ENCODE measurements around the gene AKR1C8. TPM values are rescaled to one million over a fixed set of nuclear protein-coding genes. Genes with fewer than 3 reads are reported as not detected.

AKR1C8 gene
- total and polyA plus RNA-seq, 10 of the 15 experiments (the other 5 are each of a cell fraction or from before 2014, with no cell fraction given): 0.18 TPM; not detected in 9

DNA sequence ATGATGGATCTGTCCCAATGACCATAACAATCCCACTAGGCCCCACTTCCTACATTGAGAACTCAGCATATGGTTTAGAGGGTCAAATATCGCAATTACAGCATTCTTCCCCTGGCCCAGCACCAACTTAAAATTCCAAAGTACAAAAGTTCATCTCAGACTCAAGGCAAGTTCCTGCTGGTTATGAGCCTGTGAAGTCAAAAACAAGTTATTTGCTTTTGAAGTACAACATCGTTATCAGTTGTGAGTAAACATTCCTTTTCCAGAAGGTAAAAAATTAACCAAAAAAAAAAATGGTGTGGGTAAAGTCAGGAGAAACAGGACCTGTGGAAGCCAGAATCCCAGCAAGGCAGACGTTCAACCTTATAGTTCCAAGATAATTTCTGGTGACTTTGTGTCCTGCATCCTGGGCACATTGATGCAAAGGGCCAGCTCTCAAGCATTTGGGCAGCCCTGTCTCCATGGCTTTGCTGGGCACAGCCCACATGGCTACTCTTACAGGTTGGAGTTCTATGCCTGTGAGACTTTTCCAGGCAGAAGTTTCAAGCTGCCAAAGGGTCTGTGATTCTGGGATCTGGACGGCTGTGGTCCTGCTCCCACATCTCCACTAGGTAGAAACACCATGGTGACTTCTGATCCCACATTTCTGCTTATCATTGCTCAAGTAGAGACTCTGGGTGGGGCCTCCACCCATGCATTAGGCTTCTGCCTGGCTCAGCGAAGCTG lies 37.5 kb downstream of the AKR1C8 start:
- H3K79me2 ChIP-seq (ENCODE audit: control insufficient read depth, insufficient read depth, low read length): no peaks in the 10 kb centered on the region
- no peak for TF ChIP-seq CHD2 (IDR thresholded peaks at IDR 0.05; ENCODE audit: borderline replicate concordance, low read depth, low read length)
- no peak for TF ChIP-seq DPF2 (IDR thresholded peaks at IDR 0.05)
- TF ChIP-seq NFYA (IDR thresholded peaks at IDR 0.05; ENCODE audit: borderline replicate concordance, low read depth, low read length): no peak
- TF ChIP-seq, protein P1, sequence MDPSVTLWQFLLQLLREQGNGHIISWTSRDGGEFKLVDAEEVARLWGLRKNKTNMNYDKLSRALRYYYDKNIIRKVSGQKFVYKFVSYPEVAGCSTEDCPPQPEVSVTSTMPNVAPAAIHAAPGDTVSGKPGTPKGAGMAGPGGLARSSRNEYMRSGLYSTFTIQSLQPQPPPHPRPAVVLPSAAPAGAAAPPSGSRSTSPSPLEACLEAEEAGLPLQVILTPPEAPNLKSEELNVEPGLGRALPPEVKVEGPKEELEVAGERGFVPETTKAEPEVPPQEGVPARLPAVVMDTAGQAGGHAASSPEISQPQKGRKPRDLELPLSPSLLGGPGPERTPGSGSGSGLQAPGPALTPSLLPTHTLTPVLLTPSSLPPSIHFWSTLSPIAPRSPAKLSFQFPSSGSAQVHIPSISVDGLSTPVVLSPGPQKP (IDR thresholded peaks at IDR 0.05; ENCODE audit: low read depth, low read length): no peak
- TF ChIP-seq EZH2 (IDR thresholded peaks at IDR 0.05; ENCODE audit: borderline replicate concordance, control insufficient read depth, low read depth, low read length): no peak
- RAD21 ChIA-PET (ENCODE audit: unreplicated experiment): no interaction called here
- H3K4me2 ChIP-seq (ENCODE audit: control insufficient read depth, insufficient read depth): no peak overlapping the region
- DNase-seq (ENCODE audit: low read depth, low spot score) (no peak), ATAC-seq (no peak), FAIRE-seq (no peak)
- 20% methylated on average over 5 of the region's 5 CpGs for WGBS (ENCODE audit: insufficient coverage, insufficient replicate concordance, low lambda C conversion rate, missing lambda C conversion rate)
- SMC1A ChIA-PET (ENCODE audit: uncharacterized antibody, unreplicated experiment): no interaction called here
- H3K9ac ChIP-seq (ENCODE audit: control insufficient read depth, insufficient read depth, low read length): no peak overlapping the region
- CTCF ChIA-PET: no interaction called here
- H3K4me1 ChIP-seq (ENCODE audit: control insufficient read depth, insufficient read depth, low read length): no peaks in the 10 kb centered on the region
- no peak overlapping the region for H2AFZ ChIP-seq (ENCODE audit: control insufficient read depth, low read depth, low read length)
- BruUV-seq (replicated peaks): no TSS peak
- no peaks in the 10 kb centered on the region for H3K27me3 ChIP-seq (replicated peaks in 1 of 2; ENCODE audit: control insufficient read depth in 2 of 2, insufficient read depth in 2 of 2, low read length in 1 of 2)
- no peaks in the 10 kb centered on the region for H3K9me3 ChIP-seq (replicated peaks; ENCODE audit: control insufficient read depth, insufficient read depth, low read length)
- H3K4me3 ChIP-seq: no peak overlapping the region
- POLR2A ChIA-PET: no interaction called here
- H3K36me3 ChIP-seq (ENCODE audit: control insufficient read depth in 2 of 2, insufficient read depth in 2 of 2, low read length in 1 of 2): no peaks in the 10 kb centered on the region
- no peak overlapping the region for H3K27ac ChIP-seq (ENCODE audit: control insufficient read depth, insufficient read depth)
- intact Hi-C loops (cut with micrococcal nuclease; ENCODE audit: unreplicated experiment) (no loop called here), in situ Hi-C loops (cut with MboI) (no loop called here)
- no peaks in the 10 kb centered on the region for H4K20me1 ChIP-seq (ENCODE audit: control insufficient read depth, insufficient read depth)

DNA sequence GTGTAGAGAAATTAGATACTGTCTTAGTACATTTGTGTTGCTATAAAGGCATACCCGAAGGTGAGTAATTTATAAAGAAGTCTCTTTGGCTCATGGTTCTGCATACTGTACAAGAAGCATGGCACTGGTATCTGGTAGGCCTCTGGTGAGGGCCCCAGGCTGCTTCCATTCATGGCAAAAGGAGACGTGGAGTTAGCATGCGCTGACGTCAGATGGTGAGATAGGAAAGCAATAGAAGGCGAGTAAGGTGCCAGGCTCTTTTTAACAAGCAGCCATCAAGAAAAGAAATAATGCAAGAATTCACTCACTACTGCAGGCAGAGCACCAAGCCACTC lies 38.1 kb downstream of the AKR1C8 start:
- POLR2A ChIA-PET: no interaction called here
- intact Hi-C loops (cut with micrococcal nuclease; ENCODE audit: unreplicated experiment): no loop called here

More for the DNA sequence above, 38.1 kb downstream of the AKR1C8 start:
- ATAC-seq (no peak), FAIRE-seq (no peak), DNase-seq (ENCODE audit: low read depth, low spot score) (no peak)
- Histone ChIP-seq H3K27me3 (replicated peaks in 1 of 2; ENCODE audit: control insufficient read depth in 2 of 2, insufficient read depth in 2 of 2, low read length in 1 of 2) (no peaks in the 10 kb centered on the region), H4K20me1 (ENCODE audit: control insufficient read depth, insufficient read depth) (no peaks in the 10 kb centered on the region), H3K36me3 (ENCODE audit: control insufficient read depth in 2 of 2, insufficient read depth in 2 of 2, low read length in 1 of 2) (no peaks in the 10 kb centered on the region), H3K4me1 (ENCODE audit: control insufficient read depth, insufficient read depth, low read length) (no peaks in the 10 kb centered on the region), H3K27ac (ENCODE audit: control insufficient read depth, insufficient read depth) (no peak overlapping the region), H3K4me3 (no peak overlapping the region), H3K79me2 (ENCODE audit: control insufficient read depth, insufficient read depth, low read length) (no peaks in the 10 kb centered on the region), H3K9ac (ENCODE audit: control insufficient read depth, insufficient read depth, low read length) (no peak overlapping the region), H2AFZ (ENCODE audit: control insufficient read depth, low read depth, low read length) (no peak overlapping the region), H3K9me3 (replicated peaks; ENCODE audit: control insufficient read depth, insufficient read depth, low read length) (no peaks in the 10 kb centered on the region), H3K4me2 (ENCODE audit: control insufficient read depth, insufficient read depth) (no peak overlapping the region)
- TF ChIP-seq TAF1 (IDR thresholded peaks at IDR 0.05; ENCODE audit: borderline replicate concordance, low read depth, low read length) (no peak), EGR1 (IDR thresholded peaks at IDR 0.05; ENCODE audit: borderline replicate concordance in 1 of 2, low read depth in 2 of 2, low read length in 2 of 2) (no peak), GABPA (IDR thresholded peaks at IDR 0.05; ENCODE audit: low read depth) (no peak), SP1 (IDR thresholded peaks at IDR 0.05; ENCODE audit: low read depth, low read length) (no peak)
- TF ChIP-seq, protein P2, sequence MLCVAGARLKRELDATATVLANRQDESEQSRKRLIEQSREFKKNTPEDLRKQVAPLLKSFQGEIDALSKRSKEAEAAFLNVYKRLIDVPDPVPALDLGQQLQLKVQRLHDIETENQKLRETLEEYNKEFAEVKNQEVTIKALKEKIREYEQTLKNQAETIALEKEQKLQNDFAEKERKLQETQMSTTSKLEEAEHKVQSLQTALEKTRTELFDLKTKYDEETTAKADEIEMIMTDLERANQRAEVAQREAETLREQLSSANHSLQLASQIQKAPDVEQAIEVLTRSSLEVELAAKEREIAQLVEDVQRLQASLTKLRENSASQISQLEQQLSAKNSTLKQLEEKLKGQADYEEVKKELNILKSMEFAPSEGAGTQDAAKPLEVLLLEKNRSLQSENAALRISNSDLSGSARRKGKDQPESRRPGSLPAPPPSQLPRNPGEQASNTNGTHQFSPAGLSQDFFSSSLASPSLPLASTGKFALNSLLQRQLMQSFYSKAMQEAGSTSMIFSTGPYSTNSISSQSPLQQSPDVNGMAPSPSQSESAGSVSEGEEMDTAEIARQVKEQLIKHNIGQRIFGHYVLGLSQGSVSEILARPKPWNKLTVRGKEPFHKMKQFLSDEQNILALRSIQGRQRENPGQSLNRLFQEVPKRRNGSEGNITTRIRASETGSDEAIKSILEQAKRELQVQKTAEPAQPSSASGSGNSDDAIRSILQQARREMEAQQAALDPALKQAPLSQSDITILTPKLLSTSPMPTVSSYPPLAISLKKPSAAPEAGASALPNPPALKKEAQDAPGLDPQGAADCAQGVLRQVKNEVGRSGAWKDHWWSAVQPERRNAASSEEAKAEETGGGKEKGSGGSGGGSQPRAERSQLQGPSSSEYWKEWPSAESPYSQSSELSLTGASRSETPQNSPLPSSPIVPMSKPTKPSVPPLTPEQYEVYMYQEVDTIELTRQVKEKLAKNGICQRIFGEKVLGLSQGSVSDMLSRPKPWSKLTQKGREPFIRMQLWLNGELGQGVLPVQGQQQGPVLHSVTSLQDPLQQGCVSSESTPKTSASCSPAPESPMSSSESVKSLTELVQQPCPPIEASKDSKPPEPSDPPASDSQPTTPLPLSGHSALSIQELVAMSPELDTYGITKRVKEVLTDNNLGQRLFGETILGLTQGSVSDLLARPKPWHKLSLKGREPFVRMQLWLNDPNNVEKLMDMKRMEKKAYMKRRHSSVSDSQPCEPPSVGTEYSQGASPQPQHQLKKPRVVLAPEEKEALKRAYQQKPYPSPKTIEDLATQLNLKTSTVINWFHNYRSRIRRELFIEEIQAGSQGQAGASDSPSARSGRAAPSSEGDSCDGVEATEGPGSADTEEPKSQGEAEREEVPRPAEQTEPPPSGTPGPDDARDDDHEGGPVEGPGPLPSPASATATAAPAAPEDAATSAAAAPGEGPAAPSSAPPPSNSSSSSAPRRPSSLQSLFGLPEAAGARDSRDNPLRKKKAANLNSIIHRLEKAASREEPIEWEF (IDR thresholded peaks at IDR 0.05; ENCODE audit: insufficient replicate concordance, low read depth, low read length): no peak
- in situ Hi-C loops (cut with MboI): no loop called here
- ChIA-PET CTCF (no interaction called here), SMC1A (ENCODE audit: uncharacterized antibody, unreplicated experiment) (no interaction called here), RAD21 (ENCODE audit: unreplicated experiment) (no interaction called here)
- WGBS (ENCODE audit: insufficient coverage, insufficient replicate concordance, low lambda C conversion rate, missing lambda C conversion rate): 50% methylated on average over 5 of the region's 5 CpGs
- BruUV-seq (replicated peaks): no TSS peak

Measured in GM12878 (cell line).